ENCODE results near the gene RNF115.

The RNF115 gene

DNA sequence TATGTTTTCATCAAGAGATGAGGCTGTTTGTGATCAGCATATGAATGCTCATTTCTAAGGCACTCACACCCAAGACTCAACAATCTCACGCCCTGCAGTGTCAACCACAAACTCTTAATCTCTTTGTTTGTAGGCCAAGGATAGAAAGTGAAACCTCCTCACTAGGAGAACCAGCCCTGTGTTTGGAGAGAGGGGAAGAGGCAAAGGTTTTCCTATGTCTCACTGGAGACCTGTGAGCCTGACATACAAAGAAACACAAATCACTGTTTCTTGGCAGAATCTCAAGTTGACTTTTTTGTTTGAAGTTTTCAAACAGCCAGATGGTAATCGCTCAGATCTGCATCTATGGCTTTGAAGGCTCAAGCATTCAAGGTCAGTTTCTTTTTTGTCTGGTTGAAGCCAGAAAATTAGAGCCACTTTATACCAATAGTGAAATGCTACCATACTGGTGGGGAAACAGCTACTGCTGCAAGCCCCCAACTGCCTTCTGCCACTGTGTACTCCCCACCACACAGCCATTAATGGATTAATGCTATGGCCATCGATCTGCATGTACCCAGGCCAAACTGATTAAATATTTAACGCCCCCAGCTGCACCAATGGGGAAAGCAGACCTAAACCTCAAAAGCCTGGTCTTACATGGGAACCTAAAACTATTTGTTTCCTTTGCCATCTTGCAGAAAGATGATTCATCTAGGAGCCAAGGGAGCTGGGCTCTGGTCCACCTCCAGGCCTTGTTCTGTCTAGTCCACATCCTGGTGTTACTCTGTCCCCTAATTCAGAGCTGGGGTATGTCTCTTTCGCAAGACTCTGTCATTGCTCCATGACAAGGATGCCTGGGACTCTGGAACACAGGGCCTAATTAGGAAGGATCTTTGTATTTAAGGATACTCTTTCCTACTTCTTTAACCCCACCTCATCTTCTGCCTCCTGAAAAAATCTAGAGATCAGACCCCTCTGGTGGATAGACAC is 133.0 kb downstream of the RNF115 start:
- Mint-ChIP-seq H3K36me3 (ENCODE audit: insufficient read depth) (no peaks in the 10 kb centered on the region), H3K27me3 (no peaks in the 10 kb centered on the region), H3K4me1 (peaks cover 41% of the 10 kb centered on the region), H3K9me3 (no peaks in the 10 kb centered on the region), H3K4me3 (peak overlapping the region; percentile 60), H3K27ac (ENCODE audit: low read depth) (peak overlapping the region; percentile 45)
- ATAC-seq (replicated peaks; ENCODE audit: extremely low read depth, poor library complexity, severe bottlenecking) (peak; percentile 98), DNase-seq (ENCODE audit: low spot score in 2 of 2) (peak in 1 of 2 donors; percentile 40)

DNA sequence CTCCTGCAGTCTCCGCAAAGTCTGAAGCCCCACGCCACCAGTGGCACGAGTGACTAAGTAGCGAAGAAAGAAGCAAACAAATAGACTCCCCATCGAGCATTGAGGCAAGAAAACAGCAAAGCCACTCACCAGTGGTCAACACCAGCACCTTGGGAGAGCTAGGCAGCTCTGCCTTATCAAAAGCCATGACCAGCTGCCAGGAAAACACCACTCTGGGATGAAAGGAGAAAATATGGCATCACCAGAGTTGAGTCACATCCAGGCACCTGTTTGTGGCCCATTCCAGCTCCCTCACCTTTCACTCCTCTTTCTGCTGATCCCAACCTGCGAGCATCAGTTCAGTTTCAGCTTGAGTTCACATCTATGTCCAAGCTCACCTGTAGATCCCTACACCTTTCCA is 134.0 kb downstream of the RNF115 start:
- no peaks in the 10 kb centered on the region for H3K9me3 Mint-ChIP-seq
- DNase-seq (ENCODE audit: low spot score in 2 of 2) (no peak), ATAC-seq (replicated peaks; ENCODE audit: extremely low read depth, poor library complexity, severe bottlenecking) (peak; percentile 1)
- peaks cover 41% of the 10 kb centered on the region for H3K4me1 Mint-ChIP-seq
- no peaks in the 10 kb centered on the region for H3K27me3 Mint-ChIP-seq
- H3K4me3 Mint-ChIP-seq: peak overlapping the region; percentile 60
- H3K27ac Mint-ChIP-seq (ENCODE audit: low read depth): peak overlapping the region; percentile 45
- H3K36me3 Mint-ChIP-seq (ENCODE audit: insufficient read depth): no peaks in the 10 kb centered on the region

DNA sequence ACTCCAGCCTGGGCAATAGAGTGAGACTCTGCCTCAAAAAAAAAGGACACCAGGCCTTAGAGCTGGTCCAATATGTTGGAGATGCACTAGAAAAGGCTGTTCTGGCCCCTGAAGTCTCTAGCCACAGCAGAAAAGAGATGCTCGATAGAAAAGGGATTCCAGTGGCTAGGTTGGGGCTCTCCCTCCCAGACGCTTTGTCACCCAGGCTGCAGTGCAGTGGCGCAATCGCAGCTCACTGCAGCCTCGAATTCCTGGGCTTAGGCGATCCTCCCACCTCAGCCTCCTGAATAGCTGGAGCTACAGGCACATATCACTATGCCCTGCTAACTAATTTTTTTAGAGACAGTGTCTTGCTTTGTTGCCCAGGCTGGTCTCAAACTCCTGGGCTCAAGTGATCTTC is 135.0 kb downstream of the RNF115 start:
- ATAC-seq (replicated peaks; ENCODE audit: extremely low read depth, poor library complexity, severe bottlenecking): no peak
- H3K9me3 Mint-ChIP-seq: no peaks in the 10 kb centered on the region
- H3K4me1 Mint-ChIP-seq: peaks cover 37% of the 10 kb centered on the region
- DNase-seq (ENCODE audit: low spot score in 2 of 2): no peak
- no peaks in the 10 kb centered on the region for H3K36me3 Mint-ChIP-seq (ENCODE audit: insufficient read depth)
- H3K27me3 Mint-ChIP-seq: no peaks in the 10 kb centered on the region
- peak overlapping the region; percentile 45 for H3K27ac Mint-ChIP-seq (ENCODE audit: low read depth)
- peak overlapping the region; percentile 60 for H3K4me3 Mint-ChIP-seq

Data from central memory CD8-positive, alpha-beta T cell (primary cell).